ENCODE data around the gene TNS3.

Gene TNS3

DNA sequence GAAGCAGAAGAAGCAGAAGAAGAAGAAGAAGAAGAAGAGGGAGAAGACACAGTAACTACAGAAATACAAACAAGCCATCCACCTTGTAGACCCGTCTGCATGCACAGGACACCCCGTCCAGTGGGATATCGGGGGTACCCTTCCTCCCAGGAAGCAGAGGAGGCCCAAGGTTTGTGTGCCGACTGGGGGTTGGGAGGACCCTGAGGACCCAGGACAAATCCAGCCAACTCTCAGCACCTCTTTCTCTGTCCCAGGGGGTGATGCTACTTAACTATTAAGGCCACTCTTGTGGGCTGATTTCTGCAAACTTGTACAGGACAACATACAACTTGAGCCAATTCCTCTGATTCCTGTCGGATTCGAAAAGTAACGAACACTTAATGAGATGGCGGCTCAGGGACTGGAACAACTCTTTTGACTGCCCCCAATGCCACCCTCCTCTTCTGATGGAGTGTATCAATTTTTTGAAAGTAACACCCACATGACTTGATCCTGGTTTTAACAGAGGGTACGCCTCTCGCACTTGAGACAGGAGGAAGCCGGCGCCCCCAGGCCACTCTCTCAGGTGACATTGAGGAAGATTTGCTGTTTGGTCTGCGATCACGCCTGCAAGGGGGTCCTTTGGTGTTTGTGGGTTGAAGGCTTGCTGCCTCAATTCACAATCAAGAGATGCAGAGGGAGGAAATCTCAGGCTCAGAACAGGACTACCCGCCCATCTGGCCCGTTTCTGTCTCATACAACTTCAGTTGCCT, 192.6 kb downstream of the TNS3 start:
- DNase-seq (ENCODE audit: low read depth): no peak
- H3K4me3 ChIP-seq (ENCODE audit: control insufficient read depth, low read depth, low read length): no peak overlapping the region
- TF ChIP-seq, protein P1, sequence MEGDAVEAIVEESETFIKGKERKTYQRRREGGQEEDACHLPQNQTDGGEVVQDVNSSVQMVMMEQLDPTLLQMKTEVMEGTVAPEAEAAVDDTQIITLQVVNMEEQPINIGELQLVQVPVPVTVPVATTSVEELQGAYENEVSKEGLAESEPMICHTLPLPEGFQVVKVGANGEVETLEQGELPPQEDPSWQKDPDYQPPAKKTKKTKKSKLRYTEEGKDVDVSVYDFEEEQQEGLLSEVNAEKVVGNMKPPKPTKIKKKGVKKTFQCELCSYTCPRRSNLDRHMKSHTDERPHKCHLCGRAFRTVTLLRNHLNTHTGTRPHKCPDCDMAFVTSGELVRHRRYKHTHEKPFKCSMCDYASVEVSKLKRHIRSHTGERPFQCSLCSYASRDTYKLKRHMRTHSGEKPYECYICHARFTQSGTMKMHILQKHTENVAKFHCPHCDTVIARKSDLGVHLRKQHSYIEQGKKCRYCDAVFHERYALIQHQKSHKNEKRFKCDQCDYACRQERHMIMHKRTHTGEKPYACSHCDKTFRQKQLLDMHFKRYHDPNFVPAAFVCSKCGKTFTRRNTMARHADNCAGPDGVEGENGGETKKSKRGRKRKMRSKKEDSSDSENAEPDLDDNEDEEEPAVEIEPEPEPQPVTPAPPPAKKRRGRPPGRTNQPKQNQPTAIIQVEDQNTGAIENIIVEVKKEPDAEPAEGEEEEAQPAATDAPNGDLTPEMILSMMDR (IDR thresholded peaks at IDR 0.05; ENCODE audit: control insufficient read depth, insufficient read depth, low read depth, low read length, missing control alignments): no peak

DNA sequence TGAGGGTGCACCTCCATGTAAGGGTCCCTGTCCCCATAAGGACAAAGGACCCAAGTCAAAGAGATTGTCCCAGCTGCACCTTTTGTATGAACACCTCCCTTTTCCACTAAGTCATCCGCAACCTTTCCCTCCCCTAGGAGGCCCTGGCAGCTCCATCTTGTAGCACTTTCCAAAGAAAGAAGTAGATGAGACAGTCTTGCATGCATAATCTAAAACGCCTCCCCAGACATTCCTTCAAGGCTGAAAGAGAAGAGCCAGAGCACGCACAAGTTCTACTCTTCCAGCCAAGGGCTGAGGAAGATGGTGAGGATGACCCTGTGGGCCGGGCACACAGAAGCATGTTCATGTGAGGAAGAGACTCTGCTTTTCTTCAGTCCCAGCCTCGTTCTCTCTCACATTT, 194.4 kb downstream of the TNS3 start:
- DNase-seq (ENCODE audit: low read depth): no peak
- H3K4me3 ChIP-seq (ENCODE audit: control insufficient read depth, low read depth, low read length): no peak overlapping the region
- TF ChIP-seq, protein P1 (IDR thresholded peaks at IDR 0.05; ENCODE audit: control insufficient read depth, insufficient read depth, low read depth, low read length, missing control alignments): no peak

DNA sequence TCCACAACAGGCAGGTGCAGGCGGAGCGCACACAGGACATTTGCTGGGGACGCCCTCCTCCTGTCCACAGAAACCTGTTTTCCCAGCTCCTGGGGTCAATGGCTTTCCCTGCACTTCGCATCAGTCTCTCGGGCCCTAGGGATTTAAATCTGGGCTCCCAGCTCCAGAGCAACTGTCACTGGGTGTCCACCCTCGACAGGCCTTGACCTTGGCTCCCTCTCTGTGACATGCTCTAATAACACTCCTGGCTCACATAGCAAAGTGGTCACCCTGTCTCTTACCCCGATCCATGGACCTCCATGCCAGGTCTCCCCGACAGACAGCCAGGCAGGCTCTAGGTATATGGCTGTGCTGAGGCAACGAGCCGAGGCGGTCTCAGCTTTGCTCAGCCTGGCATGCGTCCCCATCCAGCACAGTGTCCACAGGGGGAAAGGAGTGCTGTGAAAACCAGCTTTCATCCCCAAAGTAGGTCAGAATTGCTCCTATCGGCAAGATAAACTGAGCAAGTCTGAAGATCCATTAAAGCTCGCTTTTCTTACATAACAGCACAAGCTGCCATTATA, 195.6 kb downstream of the TNS3 start:
- DNase-seq (ENCODE audit: low read depth): no peak
- TF ChIP-seq, protein P1 (IDR thresholded peaks at IDR 0.05; ENCODE audit: control insufficient read depth, insufficient read depth, low read depth, low read length, missing control alignments): no peak
- no peak overlapping the region for H3K4me3 ChIP-seq (ENCODE audit: control insufficient read depth, low read depth, low read length)

DNA sequence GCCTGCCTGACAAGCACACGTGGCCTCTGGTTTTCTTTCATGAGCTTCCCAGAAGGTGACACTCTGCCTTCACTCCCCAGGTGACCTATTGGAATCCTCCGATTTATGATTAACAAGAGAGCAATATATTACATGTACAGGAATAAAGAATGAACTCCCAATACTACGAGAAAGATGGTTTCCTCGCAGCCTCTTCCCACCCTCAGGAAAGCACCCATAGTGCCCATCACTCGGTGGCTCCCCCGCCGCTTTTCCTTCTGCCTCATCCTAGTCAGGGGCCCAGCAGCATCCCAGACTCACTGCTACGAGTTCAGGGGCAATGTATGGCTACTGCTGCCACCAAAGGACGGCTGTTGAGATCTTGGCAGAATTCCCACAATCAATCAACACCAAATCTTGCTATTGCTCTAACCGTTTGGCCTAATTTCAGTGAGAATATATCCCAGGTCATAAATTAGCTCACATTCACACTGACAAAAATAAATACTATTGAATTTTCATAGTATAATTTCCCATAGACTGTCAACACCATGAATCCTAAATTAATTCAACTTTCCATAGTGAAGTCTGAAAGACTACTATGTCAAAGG, 196.3 kb downstream of the TNS3 start:
- TF ChIP-seq, protein P1 (IDR thresholded peaks at IDR 0.05; ENCODE audit: control insufficient read depth, insufficient read depth, low read depth, low read length, missing control alignments): no peak
- no peak overlapping the region for H3K4me3 ChIP-seq (ENCODE audit: control insufficient read depth, low read depth, low read length)
- DNase-seq (ENCODE audit: low read depth): no peak

DNA sequence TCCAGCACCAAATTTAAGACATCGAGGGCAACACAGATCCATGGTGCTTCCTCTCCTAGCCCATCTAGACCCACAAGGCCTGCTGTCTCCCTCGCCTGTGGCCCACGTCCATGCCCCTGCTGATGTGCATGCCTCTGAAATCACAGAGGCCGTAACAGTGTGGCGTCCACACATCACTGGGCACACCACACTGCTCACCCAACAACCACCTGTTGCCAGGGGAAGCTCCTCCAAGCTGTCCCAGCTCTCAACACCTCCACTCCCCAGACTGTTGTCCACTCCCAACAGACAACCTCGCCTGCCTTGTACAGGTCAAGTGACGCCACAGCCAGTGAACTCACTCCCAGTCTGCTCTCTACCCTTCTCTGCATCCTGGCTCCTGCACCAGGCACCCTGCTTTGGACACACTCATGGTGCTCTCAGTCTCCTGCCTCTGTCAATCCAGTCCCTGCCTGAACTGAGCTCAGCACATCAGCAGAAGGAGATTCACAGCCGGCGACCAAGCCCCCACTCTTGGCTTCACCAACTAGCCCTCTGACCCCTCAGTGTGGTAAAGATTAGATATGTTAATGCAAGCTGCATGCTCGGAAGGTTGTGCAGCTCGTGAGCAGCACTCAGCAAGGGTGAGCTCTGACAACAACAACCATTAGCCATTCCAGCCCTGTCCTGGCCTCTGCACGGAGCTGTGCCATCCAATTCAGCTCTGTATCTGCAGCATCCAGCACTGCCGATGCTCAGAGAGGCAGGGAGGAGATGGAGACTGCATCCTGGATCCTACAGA, 197.0 kb downstream of the TNS3 start:
- TF ChIP-seq, protein P1 (IDR thresholded peaks at IDR 0.05; ENCODE audit: control insufficient read depth, insufficient read depth, low read depth, low read length, missing control alignments): no peak
- DNase-seq (ENCODE audit: low read depth): no peak
- no peak overlapping the region for H3K4me3 ChIP-seq (ENCODE audit: control insufficient read depth, low read depth, low read length)

DNA sequence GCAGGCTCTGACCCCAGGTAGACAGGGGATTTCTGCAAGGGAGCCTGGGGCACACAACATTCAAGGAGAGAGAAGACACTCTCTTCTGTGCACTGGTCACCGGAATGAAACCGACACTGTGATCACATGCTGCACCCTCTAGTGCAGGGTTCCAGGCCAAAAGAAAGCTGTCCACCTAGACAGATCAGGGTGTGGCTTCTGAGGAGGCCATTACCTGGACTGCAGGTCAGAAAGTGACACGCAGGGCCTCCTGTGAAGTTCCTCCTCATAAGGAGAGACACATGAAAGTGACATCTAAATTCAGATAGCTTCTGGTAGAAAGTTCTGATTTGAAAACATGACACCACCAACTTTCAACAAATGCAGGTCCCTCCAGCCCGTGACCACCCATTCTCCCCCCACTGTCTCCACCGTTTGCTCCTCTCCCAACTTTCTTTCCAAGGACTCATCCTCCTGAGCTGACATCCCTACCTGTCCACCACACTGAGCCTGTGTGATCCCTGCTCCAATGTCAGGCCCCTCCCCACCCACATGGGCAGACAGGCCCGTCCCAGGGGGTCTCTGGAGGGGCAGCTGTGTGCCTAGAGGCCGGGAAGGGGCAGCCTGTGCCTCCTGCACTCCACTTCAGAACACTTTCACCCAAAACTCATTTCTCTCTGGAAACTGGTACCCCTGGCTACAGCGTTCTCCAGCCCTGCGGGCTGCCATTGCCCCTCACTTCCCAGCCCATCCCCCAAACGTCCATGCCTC, 198.0 kb downstream of the TNS3 start:
- TF ChIP-seq, protein P1 (IDR thresholded peaks at IDR 0.05; ENCODE audit: control insufficient read depth, insufficient read depth, low read depth, low read length, missing control alignments): no peak
- H3K4me3 ChIP-seq (ENCODE audit: control insufficient read depth, low read depth, low read length): no peak overlapping the region
- DNase-seq (ENCODE audit: low read depth): no peak
